Liver (tissue), 9 donors: ENCODE measurements around the gene ZNF175. TPM values are rescaled to one million over a fixed set of nuclear protein-coding genes. Genes with fewer than 3 reads are reported as not detected.
A peak's percentile ranks its signal among the peaks of the same experiment; 100 is the strongest.

Experiments used
- DNase-seq: peaks from one replicate; pipeline ENCODE4 v3.0.0-alpha.2; 2017; ENCODE audit warnings: low spot score
- H3K27ac ChIP-seq, 2 donors: one replicate each; pipeline ENCODE4 v1.7.0; 2013; ENCODE audit warnings: inconsistent platforms in 2 of 2, low read length in 2 of 2, control low read depth in 1 of 2, low read depth in 1 of 2, mild to moderate bottlenecking in 1 of 2
- H3K27me3 ChIP-seq, 4 donors: one replicate each; pipeline versions ENCODE4 v1.6.1 to v1.7.0; 2013; ENCODE audit warnings: low read length in 3 of 4, inconsistent platforms in 1 of 4, mild to moderate bottlenecking in 1 of 4, moderate library complexity in 1 of 4; ENCODE audit not compliant: control insufficient read depth in 4 of 4, insufficient read depth in 4 of 4
- H3K36me3 ChIP-seq, 4 donors: one replicate each; pipeline versions ENCODE4 v1.6.1 to v1.7.0; 2013; ENCODE audit warnings: low read length in 3 of 4, mild to moderate bottlenecking in 3 of 4, low read depth in 1 of 4, moderate library complexity in 1 of 4; ENCODE audit not compliant: control insufficient read depth in 4 of 4, insufficient read depth in 3 of 4
- H3K4me1 ChIP-seq, 4 donors: one replicate each; pipeline versions ENCODE4 v1.6.1 to v1.7.0; 2013; ENCODE audit warnings: low read length in 3 of 4, mild to moderate bottlenecking in 3 of 4, moderate library complexity in 1 of 4; ENCODE audit not compliant: control insufficient read depth in 4 of 4, insufficient read depth in 4 of 4
- H3K4me3 ChIP-seq, 3 donors: one replicate each; pipeline versions ENCODE4 v1.6.1 to v1.7.0; 2013; ENCODE audit warnings: low read length in 3 of 3, control low read depth in 1 of 3, low read depth in 1 of 3, mild to moderate bottlenecking in 1 of 3
- H3K9ac ChIP-seq, 2 donors: one replicate each; pipeline ENCODE4 v1.7.0; 2013; ENCODE audit warnings: low read length in 2 of 2, mild to moderate bottlenecking in 2 of 2, moderate library complexity in 2 of 2, control low read depth in 1 of 2, low read depth in 1 of 2
- H3K9me3 ChIP-seq, 4 donors: one replicate each; pipeline versions ENCODE4 v1.6.1 to v1.7.0; 2013; ENCODE audit warnings: low read length in 3 of 4; ENCODE audit not compliant: control insufficient read depth in 4 of 4
- EGR1 ChIP-seq, 2 donors: IDR thresholded peaks; 2 replicates each; pipeline ENCODE4 v1.6.1; 2016 to 2018; ENCODE audit warnings: antibody characterized with exemption in 2 of 2, low read depth in 2 of 2
- FOXA1 ChIP-seq: IDR thresholded peaks from 2 replicates; pipeline ENCODE4 v1.6.1; 2016; ENCODE audit warnings: antibody characterized with exemption
- FOXA2 ChIP-seq: IDR thresholded peaks from 2 replicates; pipeline ENCODE4 v1.6.1; 2016; ENCODE audit warnings: antibody characterized with exemption
- HNF4A ChIP-seq, 2 donors: conservative IDR thresholded peaks; 2 replicates each; pipeline ENCODE4 v1.6.1; 2016; ENCODE audit warnings: antibody characterized with exemption in 2 of 2, mild to moderate bottlenecking in 2 of 2
- HNF4G ChIP-seq: IDR thresholded peaks from 2 replicates; pipeline ENCODE4 v1.6.1; 2016; ENCODE audit warnings: antibody characterized with exemption
- JUND ChIP-seq, 2 donors: IDR thresholded peaks; 2 replicates each; pipeline ENCODE4 v1.6.1; 2016; ENCODE audit warnings: antibody characterized with exemption in 2 of 2
- NR2F2 ChIP-seq: IDR thresholded peaks from 2 replicates; pipeline ENCODE4 v1.6.1; 2016; ENCODE audit warnings: antibody characterized with exemption
- RAD21 ChIP-seq, 2 donors: IDR thresholded peaks; 2 replicates each; pipeline ENCODE4 v1.6.1; 2016; ENCODE audit warnings: antibody characterized with exemption in 2 of 2, mild to moderate bottlenecking in 2 of 2
- SP1 ChIP-seq: IDR thresholded peaks from 2 replicates; pipeline ENCODE4 v1.6.1; 2018; ENCODE audit warnings: antibody characterized with exemption, mild to moderate bottlenecking
- YY1 ChIP-seq: IDR thresholded peaks from 2 replicates; pipeline ENCODE4 v1.6.1; 2016; ENCODE audit warnings: antibody characterized with exemption, mild to moderate bottlenecking
- WGBS: extraction: QIAGEN DNeasy Blood & Tissue Kit; methylation state at CpG from one replicate; pipeline ENCODE4 v1.1.7; 2013; 5-methylcytosine and 5-hydroxymethylcytosine counted together
- polyA plus RNA-seq, 2 donors: library from polyadenylated mRNA; stranded (reverse) in 1 of 2; unstranded in 1 of 2; fragments of 200-250 nt in 1 of 2; fragments of >200 nt in 1 of 2; fragmentation: Nextera tagmentation in 1 of 2; extraction: Ambion mirVana in 1 of 2; gene quantifications; one replicate each; pipeline versions ENCODE4 v1.2.1 to v1.2.3, GENCODE V29; 2013 to 2015
- total RNA-seq, 2 donors: library from RNA; depleted of rRNA; stranded (reverse); fragments of >200 nt; gene quantifications; one replicate each; pipeline ENCODE4 v1.2.3, GENCODE V29; 2014
- TF ChIP-seq, protein P1 (sequence below): IDR thresholded peaks from 2 replicates; pipeline ENCODE4 v1.6.1; 2016; ENCODE audit warnings: antibody characterized with exemption, mild to moderate bottlenecking
- TF ChIP-seq, protein P2 (sequence below): fragments of 150-350 bp; IDR thresholded peaks from 2 replicates; pipeline ENCODE4 v1.5.1; 2017; ENCODE audit warnings: improper control_type of control experiment, low read depth, low read length; ENCODE audit not compliant: missing input control
- TF ChIP-seq, protein P3 (sequence below): IDR thresholded peaks from 2 replicates; pipeline ENCODE4 v1.6.1; 2016; ENCODE audit warnings: antibody characterized with exemption
- TF ChIP-seq, protein P4 (sequence below): IDR thresholded peaks from 2 replicates; pipeline ENCODE4 v1.6.1; 2016; ENCODE audit warnings: antibody characterized with exemption
- donor health status: healthy.
- donor health status: healthy.
- donor health status: healthy.
- donor health status: healthy.
- donor health status: healthy.

Gene ZNF175
- total and polyA plus RNA-seq, 4 donors = 0.60 to 5.3 (median 2.5) TPM

DNA sequence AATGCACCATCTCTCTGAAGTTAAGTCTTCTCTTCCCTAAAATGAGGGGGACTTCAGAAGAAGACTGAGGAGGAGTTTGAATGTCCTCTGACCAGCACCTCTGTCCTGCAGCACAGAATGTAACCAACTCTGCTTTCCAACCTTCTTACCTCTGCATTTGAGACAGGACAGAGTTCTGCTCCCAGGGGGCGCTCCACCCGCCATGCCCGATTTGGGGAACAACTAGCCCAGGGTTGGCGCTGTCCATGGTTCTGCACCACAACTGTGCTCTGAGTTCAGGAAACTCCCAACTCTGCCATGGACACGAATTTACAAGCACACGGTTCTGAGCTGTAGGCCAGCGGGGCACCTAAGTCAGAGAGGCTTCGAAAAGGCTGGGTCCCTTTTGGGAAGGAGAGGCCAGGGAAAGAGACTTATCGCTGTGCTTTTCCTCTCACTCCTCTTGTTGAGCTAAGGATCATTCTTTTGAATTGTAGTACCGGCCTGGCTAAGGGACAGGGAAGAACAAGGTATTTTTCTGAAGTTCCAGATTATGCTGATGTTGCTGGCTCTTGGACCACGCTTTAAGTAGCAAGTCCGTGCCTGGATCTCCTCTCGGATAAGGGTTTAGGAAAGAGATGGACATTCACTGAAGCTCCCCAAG, 37.0 kb downstream of the ZNF175 start:
- Histone ChIP-seq H3K9me3 (peaks cover 0 to 12% (median 0%) of the 10 kb centered on the region in 4 donors), H3K36me3 (no peaks in the 10 kb centered on the region), H3K9ac (no peak overlapping the region), H3K27ac (no peak overlapping the region), H3K4me1 (no peaks in the 10 kb centered on the region), H3K27me3 (peaks cover 0 to 4% (median 0%) of the 10 kb centered on the region in 4 donors), H3K4me3 (no peak overlapping the region)
- DNase-seq = peak; percentile 80
- WGBS = 28% methylated on average over 13 of the region's 13 CpGs
- TF ChIP-seq HNF4A (conservative IDR thresholded peaks at IDR 0.05) (no peak), RAD21 (IDR thresholded peaks at IDR 0.05) (peak; percentile 45 to 65), SP1 (no peak), JUND (IDR thresholded peaks at IDR 0.05) (no peak), HNF4G (no peak)
- TF ChIP-seq, protein P1, sequence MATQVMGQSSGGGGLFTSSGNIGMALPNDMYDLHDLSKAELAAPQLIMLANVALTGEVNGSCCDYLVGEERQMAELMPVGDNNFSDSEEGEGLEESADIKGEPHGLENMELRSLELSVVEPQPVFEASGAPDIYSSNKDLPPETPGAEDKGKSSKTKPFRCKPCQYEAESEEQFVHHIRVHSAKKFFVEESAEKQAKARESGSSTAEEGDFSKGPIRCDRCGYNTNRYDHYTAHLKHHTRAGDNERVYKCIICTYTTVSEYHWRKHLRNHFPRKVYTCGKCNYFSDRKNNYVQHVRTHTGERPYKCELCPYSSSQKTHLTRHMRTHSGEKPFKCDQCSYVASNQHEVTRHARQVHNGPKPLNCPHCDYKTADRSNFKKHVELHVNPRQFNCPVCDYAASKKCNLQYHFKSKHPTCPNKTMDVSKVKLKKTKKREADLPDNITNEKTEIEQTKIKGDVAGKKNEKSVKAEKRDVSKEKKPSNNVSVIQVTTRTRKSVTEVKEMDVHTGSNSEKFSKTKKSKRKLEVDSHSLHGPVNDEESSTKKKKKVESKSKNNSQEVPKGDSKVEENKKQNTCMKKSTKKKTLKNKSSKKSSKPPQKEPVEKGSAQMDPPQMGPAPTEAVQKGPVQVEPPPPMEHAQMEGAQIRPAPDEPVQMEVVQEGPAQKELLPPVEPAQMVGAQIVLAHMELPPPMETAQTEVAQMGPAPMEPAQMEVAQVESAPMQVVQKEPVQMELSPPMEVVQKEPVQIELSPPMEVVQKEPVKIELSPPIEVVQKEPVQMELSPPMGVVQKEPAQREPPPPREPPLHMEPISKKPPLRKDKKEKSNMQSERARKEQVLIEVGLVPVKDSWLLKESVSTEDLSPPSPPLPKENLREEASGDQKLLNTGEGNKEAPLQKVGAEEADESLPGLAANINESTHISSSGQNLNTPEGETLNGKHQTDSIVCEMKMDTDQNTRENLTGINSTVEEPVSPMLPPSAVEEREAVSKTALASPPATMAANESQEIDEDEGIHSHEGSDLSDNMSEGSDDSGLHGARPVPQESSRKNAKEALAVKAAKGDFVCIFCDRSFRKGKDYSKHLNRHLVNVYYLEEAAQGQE = peak; percentile 99
- TF ChIP-seq, protein P2, sequence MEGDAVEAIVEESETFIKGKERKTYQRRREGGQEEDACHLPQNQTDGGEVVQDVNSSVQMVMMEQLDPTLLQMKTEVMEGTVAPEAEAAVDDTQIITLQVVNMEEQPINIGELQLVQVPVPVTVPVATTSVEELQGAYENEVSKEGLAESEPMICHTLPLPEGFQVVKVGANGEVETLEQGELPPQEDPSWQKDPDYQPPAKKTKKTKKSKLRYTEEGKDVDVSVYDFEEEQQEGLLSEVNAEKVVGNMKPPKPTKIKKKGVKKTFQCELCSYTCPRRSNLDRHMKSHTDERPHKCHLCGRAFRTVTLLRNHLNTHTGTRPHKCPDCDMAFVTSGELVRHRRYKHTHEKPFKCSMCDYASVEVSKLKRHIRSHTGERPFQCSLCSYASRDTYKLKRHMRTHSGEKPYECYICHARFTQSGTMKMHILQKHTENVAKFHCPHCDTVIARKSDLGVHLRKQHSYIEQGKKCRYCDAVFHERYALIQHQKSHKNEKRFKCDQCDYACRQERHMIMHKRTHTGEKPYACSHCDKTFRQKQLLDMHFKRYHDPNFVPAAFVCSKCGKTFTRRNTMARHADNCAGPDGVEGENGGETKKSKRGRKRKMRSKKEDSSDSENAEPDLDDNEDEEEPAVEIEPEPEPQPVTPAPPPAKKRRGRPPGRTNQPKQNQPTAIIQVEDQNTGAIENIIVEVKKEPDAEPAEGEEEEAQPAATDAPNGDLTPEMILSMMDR = peak; percentile 36
- TF ChIP-seq, protein P3, sequence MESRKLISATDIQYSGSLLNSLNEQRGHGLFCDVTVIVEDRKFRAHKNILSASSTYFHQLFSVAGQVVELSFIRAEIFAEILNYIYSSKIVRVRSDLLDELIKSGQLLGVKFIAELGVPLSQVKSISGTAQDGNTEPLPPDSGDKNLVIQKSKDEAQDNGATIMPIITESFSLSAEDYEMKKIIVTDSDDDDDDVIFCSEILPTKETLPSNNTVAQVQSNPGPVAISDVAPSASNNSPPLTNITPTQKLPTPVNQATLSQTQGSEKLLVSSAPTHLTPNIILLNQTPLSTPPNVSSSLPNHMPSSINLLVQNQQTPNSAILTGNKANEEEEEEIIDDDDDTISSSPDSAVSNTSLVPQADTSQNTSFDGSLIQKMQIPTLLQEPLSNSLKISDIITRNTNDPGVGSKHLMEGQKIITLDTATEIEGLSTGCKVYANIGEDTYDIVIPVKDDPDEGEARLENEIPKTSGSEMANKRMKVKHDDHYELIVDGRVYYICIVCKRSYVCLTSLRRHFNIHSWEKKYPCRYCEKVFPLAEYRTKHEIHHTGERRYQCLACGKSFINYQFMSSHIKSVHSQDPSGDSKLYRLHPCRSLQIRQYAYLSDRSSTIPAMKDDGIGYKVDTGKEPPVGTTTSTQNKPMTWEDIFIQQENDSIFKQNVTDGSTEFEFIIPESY = no peak

DNA sequence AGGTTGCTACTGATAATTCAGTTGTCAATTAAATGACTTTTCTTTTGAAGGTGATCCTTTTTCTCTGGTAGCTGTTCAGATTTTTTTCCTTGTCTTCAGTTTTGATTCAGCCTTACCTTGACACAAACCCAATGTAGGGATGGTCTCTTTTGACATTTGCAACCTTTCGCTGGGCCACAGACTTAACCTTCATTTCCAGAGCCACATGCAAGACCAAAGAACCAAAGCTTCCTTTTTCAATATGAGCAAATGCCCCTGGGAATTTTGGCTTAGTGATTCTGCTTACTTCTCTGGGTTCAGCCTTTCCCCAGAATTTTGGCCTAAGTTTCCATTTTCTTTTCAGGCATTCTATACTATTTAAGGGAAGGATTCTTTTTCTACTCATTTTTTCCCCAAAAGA, 39.5 kb downstream of the ZNF175 start:
- H3K4me3 ChIP-seq = no peak overlapping the region
- peaks cover 0 to 7% (median 0%) of the 10 kb centered on the region in 4 donors for H3K27me3 ChIP-seq
- peaks cover 0 to 12% (median 0%) of the 10 kb centered on the region in 4 donors for H3K9me3 ChIP-seq
- no peak overlapping the region for H3K27ac ChIP-seq
- DNase-seq = no peak
- WGBS = 80% methylated on average over 1 of the region's 1 CpG
- no peak overlapping the region for H3K9ac ChIP-seq
- no peaks in the 10 kb centered on the region for H3K36me3 ChIP-seq
- TF ChIP-seq HNF4G = no peak
- no peak for TF ChIP-seq NR2F2
- TF ChIP-seq FOXA1 = no peak
- no peak for TF ChIP-seq EGR1 (IDR thresholded peaks at IDR 0.05; ENCODE audit: low read depth in 2 of 2)
- no peak for TF ChIP-seq FOXA2
- no peak for TF ChIP-seq JUND (IDR thresholded peaks at IDR 0.05)
- TF ChIP-seq RAD21 (IDR thresholded peaks at IDR 0.05) = no peak
- TF ChIP-seq YY1 = no peak
- no peak for TF ChIP-seq SP1
- TF ChIP-seq, protein P2 = no peak
- TF ChIP-seq, protein P4, sequence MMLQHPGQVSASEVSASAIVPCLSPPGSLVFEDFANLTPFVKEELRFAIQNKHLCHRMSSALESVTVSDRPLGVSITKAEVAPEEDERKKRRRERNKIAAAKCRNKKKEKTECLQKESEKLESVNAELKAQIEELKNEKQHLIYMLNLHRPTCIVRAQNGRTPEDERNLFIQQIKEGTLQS = no peak
- no peaks in the 10 kb centered on the region for H3K4me1 ChIP-seq
